SHP77 (cell line): Measurements from ENCODE around the gene LCE1F.

Source experiments
- DNase-seq, 2 experiments: peaks; one replicate each; lab custom pipeline; 2025; lab: John Stamatoyannopoulos, UW

Gene LCE1F

DNA sequence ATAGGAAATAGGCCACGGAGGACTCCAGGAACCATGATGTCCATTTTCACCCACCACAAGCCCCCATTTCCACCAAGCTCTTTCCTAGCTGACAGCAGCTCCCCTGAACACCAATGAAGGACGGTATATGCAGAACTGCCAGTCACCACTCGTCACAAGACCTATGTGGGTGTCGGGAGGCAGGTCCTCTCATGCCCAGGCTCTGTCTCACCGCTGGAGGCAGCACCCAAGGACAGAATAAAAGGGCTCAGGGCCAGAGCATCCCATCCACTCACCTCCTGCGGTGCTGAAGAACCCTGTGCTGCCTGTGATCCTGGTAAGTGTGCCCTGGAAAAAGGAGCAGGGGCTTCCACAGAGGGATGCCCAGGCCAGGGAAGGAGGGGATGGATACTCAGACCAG, at the start of gene LCE1F:
Gene LCE1F, plus strand, starts transcription at position 266 of the 400 bp plus-strand sequence. CDS start 1,232 bp downstream, outside the sequence.
- no peak for DNase-seq

- no peak for DNase-seq
These were observed 49.7 kb upstream of the LCE1F start for GRCh38 chr1:152725261-152725660.

DNA sequence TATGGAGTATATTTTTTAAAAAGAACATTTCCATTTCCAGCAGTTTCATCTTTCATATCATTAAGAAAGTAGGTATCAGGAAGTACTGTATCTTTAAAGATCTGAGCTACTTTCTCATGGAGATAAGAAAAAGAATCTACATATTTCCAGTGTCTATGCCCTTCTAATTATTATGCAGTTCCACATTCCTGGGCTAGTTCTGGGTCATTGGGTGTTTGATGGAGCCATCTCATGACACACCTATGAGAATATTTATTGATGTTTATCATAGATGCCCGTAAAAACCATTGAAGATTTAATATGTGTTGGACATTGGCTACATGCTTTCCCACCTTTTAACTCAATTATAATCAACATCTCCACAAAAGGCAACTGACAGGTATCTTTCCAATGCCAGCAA, 46.0 kb upstream of the LCE1F start:
- DNase-seq = no peak

DNA sequence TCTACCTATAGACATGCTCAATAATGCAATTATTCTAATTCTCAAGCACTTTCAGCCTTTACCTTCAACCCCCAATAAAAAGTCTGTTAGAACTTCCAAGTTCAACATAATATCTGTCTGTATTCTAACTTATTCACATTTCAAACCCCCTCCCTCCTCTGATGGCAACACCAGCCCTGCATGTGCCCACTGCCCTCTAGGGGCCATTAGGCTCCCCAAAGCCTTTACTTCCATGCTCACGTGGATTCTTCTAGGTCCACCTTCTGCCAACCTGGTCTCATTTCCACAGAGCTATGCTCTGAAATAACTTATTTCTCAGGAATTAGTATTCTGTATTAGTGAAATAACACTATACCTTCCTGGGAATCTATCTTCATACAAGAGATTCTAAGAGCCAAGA, 39.3 kb upstream of the LCE1F start:
- DNase-seq = peak in 1 of 2 experiments; percentile 29

- no peak for DNase-seq
These were observed 36.9 kb upstream of the LCE1F start for GRCh38 chr1:152737997-152738396.

DNA sequence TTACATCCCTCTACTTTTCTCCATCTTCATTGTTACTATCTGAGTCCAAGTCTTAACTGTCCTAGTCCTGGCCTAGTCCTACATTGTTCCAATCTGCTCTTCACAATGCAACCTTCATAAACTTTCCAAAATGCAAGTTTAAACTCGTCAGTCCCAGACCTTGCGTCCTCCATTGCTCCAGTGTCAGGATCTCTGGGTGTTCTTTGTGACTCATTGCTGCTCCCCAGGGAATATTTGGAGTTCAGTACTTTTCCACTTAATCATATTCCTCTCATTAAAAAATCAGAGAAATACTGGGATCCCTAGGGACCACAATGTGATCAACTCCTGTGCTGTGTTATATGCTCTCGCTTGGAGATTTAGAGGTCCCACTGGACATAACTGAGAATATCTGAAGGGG, 35.1 kb upstream of the LCE1F start:
- DNase-seq = no peak

- DNase-seq = no peak
These were observed 33.3 kb upstream of the LCE1F start for GRCh38 chr1:152741656-152742055.

DNA sequence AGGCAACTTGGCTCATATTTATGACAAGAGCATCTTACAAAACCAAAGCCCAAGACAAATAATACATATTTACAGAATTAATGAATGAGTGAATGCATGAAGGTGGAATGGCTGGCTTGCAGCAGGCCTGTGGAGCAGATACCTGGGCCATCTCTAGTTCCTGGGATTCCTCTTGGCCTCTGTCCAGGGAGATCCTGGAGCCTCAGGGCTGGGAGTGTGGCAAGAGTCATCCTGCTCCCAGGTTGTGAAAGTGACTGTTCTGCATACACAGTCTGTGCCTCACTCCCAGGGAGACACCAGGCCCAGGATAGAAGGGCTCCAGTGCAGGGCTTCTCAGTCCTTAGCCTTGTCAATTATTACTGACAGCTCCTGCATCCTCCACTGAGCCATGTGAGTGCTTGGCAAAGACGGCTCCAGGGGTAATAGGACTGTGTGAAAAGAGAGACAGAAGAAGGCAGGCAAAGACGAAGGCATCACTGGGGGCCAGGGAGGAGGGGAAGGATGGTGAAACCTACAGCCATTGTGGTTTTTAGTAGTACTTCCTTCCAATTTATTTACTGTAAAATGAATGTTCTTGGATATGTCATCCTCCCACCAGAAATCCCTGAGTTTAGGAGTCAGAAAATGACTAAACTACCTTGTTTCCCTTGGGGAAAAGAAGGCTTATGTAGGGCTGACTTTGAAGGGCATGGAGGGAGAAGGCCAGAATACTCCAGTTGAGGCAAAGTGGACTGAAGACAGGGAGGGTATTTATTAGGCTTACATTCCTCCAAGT, 31.4 kb upstream of the LCE1F start:
- no peak for DNase-seq

GRCh38 chr1:152745289-152745704, 29.6 kb upstream of the LCE1F start:
- DNase-seq = peak; percentile 32 to 40

DNA sequence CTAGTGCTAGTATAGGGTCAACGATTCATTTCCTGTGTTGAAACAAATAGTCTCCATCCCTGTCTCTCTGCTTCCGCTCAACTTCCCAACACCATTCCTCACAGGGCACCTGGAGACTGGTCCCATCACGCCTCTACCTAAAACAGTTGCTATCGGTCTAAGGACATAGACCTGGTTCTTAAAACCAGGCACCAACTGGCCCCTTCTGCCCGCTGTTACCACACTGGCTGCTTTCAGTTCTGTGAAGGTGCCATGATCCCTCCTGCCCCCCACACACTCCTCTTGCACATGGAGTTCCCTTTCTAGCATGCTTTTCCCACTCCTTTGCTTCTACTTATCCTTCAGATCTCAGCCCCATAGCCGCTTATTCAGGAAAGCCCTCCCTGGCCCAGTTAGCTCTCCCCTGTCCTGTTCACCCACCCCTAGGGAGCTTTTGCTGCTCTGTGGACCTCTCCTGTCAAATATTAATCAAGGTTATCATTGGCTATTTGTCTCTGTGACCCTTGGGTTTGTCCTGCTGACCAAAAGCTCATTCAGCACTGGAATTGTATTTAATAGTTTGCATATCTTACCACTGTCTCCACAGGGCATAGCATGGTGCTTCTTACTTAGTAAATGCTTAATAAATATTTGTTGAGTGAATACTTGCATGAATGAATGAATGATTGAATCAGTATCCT, 29.0 kb upstream of the LCE1F start:
- no peak for DNase-seq

DNA sequence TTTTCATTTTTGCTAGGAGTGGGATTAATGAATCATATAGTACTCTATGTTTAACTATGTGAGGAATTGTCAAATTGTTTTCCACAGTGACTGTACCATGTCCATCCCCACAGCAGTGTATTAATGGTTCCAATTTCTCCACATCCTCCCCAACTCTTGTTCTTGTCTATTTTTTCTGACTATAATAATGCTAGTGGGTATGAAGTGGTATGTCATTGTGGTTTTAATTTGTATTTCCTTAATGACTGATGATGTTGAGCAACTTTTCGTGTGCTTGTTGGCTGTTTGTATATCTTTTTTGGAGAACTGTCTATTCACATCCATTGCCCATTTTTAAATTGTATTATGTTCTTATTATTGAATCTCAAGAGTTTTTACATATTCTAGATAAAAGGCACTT, 27.1 kb upstream of the LCE1F start:
- DNase-seq = no peak

- no peak for DNase-seq
These were observed 22.7 kb upstream of the LCE1F start for GRCh38 chr1:152752225-152752624.

DNA sequence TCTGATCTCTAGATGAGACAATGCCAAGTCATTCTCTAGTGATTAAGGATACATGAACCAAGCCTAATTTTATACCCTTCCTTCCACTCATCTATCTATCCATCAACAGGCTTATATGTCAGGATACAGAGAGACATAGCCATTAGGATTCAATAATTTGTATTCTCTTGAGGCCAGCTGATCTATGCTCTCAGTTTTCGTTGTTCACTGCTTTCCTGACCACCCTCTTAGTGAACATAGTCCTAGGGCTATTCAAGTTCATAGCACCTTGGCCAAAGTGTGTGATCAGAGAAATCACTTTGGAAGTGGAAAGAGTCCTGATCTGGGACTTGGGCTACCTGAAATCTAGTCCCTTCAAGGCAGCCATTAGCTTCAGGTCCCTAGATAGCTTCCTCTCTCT, 21.4 kb upstream of the LCE1F start:
- DNase-seq = no peak

- DNase-seq = no peak
These were observed 18.1 kb upstream of the LCE1F start for GRCh38 chr1:152756872-152757271.

- DNase-seq = no peak
These were observed 17.2 kb upstream of the LCE1F start, which contains the start of gene KPRP for GRCh38 chr1:152757747-152758146. TSS of gene KPRP (plus strand) at chr1:152758025. CDS start at chr1:152759589, 1,564 bp downstream.

DNA sequence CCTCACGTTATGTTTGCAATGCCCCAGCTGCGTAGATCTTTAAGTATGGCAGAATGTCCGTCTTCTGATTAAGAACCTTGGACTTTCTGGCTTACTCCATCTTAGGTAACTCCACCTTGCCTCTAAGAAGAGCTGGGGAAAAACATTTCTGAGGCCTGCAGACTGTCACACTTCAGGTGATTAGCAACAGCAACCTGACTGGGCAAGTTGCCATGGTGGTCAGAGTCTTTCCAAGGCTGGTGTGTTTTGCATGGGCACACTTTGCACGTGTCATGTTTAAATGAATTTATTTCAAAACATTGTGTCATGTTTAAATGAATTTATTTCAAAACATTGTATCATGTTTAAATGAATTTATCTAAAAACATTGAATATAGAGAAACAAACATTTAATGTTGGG, 16.3 kb upstream of the LCE1F start:
- no peak for DNase-seq

DNA sequence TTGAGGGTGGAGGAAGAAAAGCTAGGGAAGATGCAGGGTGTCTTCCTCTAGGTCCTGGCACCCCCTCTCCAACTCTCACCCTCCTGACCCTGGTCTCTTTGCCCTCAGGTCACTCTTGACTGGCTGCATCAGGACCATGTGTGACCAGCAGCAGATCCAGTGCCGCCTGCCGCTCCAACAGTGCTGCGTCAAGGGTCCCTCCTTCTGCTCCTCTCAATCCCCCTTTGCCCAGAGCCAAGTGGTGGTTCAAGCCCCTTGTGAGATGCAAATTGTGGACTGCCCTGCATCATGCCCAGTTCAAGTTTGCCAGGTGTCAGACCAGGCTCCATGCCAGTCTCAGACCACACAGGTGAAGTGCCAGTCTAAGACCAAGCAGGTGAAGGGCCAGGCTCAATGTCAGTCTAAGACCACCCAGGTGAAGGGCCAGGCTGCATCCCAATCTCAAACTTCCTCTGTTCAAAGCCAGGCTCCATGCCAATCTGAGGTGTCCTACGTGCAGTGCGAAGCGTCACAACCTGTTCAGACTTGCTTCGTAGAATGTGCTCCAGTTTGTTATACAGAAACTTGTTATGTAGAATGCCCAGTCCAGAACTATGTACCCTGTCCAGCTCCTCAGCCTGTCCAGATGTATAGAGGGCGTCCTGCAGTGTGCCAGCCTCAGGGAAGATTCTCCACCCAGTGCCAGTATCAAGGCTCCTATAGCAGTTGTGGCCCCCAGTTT, 15.3 kb upstream of the LCE1F start:
- no peak for DNase-seq

DNA sequence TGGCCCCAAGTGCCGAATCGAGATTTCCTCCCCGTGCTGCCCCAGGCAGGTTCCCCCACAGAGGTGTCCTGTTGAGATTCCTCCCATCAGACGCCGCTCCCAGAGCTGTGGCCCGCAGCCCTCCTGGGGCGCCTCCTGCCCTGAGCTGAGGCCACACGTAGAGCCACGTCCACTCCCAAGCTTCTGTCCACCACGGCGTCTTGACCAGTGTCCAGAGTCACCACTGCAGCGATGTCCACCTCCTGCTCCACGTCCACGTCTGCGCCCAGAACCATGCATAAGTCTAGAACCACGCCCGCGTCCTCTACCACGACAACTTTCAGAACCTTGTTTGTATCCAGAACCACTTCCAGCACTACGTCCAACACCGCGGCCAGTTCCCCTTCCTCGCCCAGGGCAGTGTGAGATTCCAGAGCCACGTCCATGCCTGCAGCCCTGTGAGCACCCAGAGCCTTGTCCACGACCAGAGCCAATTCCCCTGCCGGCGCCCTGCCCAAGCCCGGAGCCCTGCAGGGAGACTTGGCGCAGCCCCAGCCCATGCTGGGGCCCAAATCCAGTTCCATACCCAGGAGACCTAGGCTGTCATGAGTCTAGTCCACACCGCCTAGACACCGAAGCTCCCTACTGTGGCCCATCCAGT, 14.3 kb upstream of the LCE1F start:
- no peak for DNase-seq

DNA sequence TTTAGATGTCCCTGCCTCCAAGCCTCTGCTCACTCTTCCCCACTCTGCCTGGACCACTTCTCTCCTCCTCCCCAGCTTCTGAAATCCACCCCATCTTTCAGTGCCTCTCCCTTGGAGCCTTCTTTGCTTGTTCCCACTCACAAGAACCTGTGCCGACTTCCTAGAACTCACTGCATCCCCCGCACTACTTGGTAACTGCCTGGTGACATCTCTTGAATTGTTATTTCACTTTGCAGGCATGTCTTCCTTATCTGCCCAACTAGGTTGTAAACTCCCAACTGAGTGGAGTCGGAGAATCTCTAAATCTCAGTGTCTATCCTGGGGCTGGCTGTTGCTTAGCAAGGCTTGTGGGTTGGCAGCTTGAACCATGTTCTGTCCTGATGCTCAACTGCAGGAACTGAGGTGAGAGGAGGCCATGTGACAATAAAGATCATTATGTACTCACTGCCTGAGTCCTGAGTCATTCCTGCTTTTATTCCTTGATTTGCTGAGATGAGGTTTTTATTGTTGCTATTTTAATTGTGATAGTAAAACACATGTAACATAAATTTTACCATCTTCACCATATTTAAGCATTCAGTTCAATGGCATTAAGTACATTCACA, 13.2 kb upstream of the LCE1F start:
- DNase-seq = no peak

GRCh38 chr1:152768847-152769533, 6.0 kb upstream of the LCE1F start:
- DNase-seq = no peak

DNA sequence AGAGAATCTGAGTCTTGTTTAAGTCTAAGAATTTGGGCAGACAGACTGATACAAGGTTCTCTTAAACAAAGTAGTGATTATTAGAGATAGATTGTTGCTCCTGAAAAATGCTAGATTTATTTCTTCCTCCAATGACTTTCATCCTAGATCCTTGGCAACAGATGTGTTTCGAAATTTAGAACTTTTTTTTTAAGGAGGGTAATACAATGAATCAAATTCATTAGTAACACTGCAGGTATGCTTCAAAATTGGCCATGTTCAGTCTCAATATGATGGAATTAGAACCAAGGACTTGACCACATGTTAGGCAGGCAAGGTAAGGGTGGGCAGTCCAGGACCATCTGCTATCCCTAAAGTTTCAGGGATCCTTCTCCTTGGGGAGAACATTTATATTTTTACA, 4.5 kb upstream of the LCE1F start:
- DNase-seq = no peak
